Measurements from ENCODE around the gene PSPH. TPM values are rescaled to one million over a fixed set of nuclear protein-coding genes. Genes with fewer than 3 reads are reported as not detected.

The PSPH gene
- total RNA-seq, 1 experiment from 2014 or later, result 59.0 TPM

DNA sequence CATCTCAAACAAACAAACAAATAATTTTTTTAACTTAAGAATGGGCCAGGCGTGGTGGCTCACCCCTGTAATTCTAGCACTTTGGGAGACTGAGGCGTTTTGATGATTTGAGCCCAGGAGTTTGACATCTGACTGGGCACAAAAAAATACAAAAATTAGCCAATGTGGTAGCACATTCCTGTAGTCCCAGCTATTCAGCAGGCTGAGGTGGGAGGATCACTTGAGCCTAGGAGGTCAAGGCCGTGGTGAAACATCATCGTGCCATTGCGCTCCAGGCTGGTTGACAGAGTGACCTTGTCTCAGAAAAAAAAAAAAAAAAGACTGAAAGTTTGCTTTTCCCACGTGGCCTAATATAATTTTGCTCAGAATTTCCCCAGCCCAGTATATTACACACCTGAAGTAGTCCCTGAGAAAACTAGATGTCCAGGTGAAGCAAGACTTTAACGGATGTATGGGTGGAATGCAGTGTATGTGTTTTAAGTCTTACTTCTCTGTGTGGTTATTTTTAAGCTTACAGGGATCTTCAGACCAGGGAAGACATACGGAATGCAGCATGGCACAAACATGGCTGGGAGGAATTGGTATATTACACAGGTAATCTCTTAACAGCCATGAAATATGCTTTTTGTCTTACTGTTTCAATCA, 54.3 kb downstream of the PSPH start:
- H3K36me3 ChIP-seq (ENCODE audit: insufficient read depth, low read length, poor library complexity, severe bottlenecking), result peaks cover 35% of the 10 kb centered on the region
- H3K9me3 ChIP-seq (ENCODE audit: low read depth, low read length, poor library complexity, severe bottlenecking), result no peaks in the 10 kb centered on the region
- TF ChIP-seq CTCF (conservative IDR thresholded peaks at IDR 0.05; ENCODE audit: low read depth, low read length), result no peak
- TF ChIP-seq EZH2 (IDR thresholded peaks at IDR 0.05; ENCODE audit: borderline replicate concordance, low read depth, low read length, poor library complexity, severe bottlenecking), result no peak
- H3K27ac ChIP-seq (ENCODE audit: low read depth, low read length, poor library complexity, severe bottlenecking), result no peak overlapping the region
- POLR2A ChIA-PET (ENCODE audit: low non-redundant PET), result no interaction called here
- no peaks in the 10 kb centered on the region for H3K27me3 ChIP-seq (replicated peaks; ENCODE audit: insufficient read depth, low read depth, low read length, poor library complexity)
- no peaks in the 10 kb centered on the region for H3K4me1 ChIP-seq (ENCODE audit: insufficient read depth, low read length, poor library complexity, severe bottlenecking)
- CTCF ChIA-PET, result no interaction called here
- DNase-seq (ENCODE audit: low spot score), result no peak
- no TSS peak for BruUV-seq (replicated peaks)
- intact Hi-C loops (cut with micrococcal nuclease; ENCODE audit: unreplicated experiment), result no loop called here
- H3K4me3 ChIP-seq (ENCODE audit: low read depth, low read length, poor library complexity, severe bottlenecking), result no peak overlapping the region

DNA sequence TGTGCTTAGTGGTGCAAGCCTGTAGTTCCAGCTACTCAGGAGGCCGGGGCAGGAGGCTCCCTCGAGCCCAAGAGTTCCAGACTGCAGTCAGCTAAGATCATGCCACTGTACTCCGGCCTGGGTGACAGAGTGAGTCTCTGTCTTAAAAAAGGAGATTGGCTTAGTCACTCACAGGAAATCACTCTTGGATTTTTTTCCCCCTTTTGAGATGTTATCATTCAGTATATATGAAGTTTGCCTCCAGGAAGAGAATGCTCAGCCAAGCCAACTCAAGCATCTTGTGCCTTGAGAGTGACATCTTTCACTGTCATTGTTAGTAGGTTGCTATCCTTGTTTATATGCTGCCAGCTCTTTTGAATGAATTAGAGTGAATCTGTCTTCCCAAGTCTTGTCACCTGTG, 58.9 kb downstream of the PSPH start:
- Histone ChIP-seq H3K27ac (ENCODE audit: low read depth, low read length, poor library complexity, severe bottlenecking) (no peak overlapping the region), H3K27me3 (replicated peaks; ENCODE audit: insufficient read depth, low read depth, low read length, poor library complexity) (no peaks in the 10 kb centered on the region), H3K4me3 (ENCODE audit: low read depth, low read length, poor library complexity, severe bottlenecking) (no peak overlapping the region), H3K4me1 (ENCODE audit: insufficient read depth, low read length, poor library complexity, severe bottlenecking) (no peaks in the 10 kb centered on the region), H3K9me3 (ENCODE audit: low read depth, low read length, poor library complexity, severe bottlenecking) (no peaks in the 10 kb centered on the region), H3K36me3 (ENCODE audit: insufficient read depth, low read length, poor library complexity, severe bottlenecking) (peaks cover 21% of the 10 kb centered on the region)
- CTCF ChIA-PET, result no interaction called here
- no TSS peak for BruUV-seq (replicated peaks)
- TF ChIP-seq CTCF (conservative IDR thresholded peaks at IDR 0.05; ENCODE audit: low read depth, low read length) (no peak), EZH2 (IDR thresholded peaks at IDR 0.05; ENCODE audit: borderline replicate concordance, low read depth, low read length, poor library complexity, severe bottlenecking) (no peak)
- POLR2A ChIA-PET (ENCODE audit: low non-redundant PET), result no interaction called here
- intact Hi-C loops (cut with micrococcal nuclease; ENCODE audit: unreplicated experiment), result no loop called here
- DNase-seq (ENCODE audit: low spot score), result no peak

DNA sequence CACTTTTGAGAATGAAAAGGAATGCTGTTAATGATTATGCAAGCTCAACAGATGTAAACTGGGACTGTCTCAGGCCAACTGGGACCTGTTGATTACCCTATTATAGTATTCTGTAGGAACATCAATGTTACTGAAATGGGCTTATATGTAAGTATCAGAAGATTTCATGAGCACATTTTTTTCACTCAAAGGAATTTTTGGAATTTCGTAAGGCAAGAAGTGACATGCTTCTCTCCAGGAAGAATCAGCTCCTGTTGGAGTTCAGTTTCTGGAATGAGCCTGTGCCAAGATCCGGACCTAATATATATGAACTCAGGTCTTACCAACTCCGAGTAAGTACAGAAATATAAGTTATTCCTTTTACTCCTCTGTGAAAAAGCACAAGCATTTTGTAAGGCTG, 67.7 kb downstream of the PSPH start:
- POLR2A ChIA-PET (ENCODE audit: low non-redundant PET), result no interaction called here
- DNase-seq (ENCODE audit: low spot score), result no peak

More for the DNA sequence above, 67.7 kb downstream of the PSPH start:
- Histone ChIP-seq H3K9me3 (ENCODE audit: low read depth, low read length, poor library complexity, severe bottlenecking) (no peaks in the 10 kb centered on the region), H3K27ac (ENCODE audit: low read depth, low read length, poor library complexity, severe bottlenecking) (no peak overlapping the region), H3K4me3 (ENCODE audit: low read depth, low read length, poor library complexity, severe bottlenecking) (no peak overlapping the region), H3K36me3 (ENCODE audit: insufficient read depth, low read length, poor library complexity, severe bottlenecking) (peaks cover 66% of the 10 kb centered on the region), H3K4me1 (ENCODE audit: insufficient read depth, low read length, poor library complexity, severe bottlenecking) (no peaks in the 10 kb centered on the region), H3K27me3 (replicated peaks; ENCODE audit: insufficient read depth, low read depth, low read length, poor library complexity) (no peaks in the 10 kb centered on the region)
- TF ChIP-seq CTCF (conservative IDR thresholded peaks at IDR 0.05; ENCODE audit: low read depth, low read length), result no peak
- no peak for TF ChIP-seq EZH2 (IDR thresholded peaks at IDR 0.05; ENCODE audit: borderline replicate concordance, low read depth, low read length, poor library complexity, severe bottlenecking)
- CTCF ChIA-PET, result no interaction called here
- no TSS peak for BruUV-seq (replicated peaks)
- intact Hi-C loops (cut with micrococcal nuclease; ENCODE audit: unreplicated experiment), result no loop called here
